GM23338 (cell line): ENCODE data around the gene NTNG2. TPM values are rescaled to one million over a fixed set of nuclear protein-coding genes. Genes with fewer than 3 reads are reported as not detected.

Source experiments
- ATAC-seq: fragments of 200-7000 bp; cut with Tn5 transposase; 3 replicates; pipeline ENCODE4 v1.9.1; 2020
- DNase-seq: peaks from one replicate; pipeline ENCODE4 v3.0.0-alpha.2; 2015; ENCODE audit warnings: low spot score
- H2AFZ ChIP-seq: fragments of 200-600 bp; sonication (generic); 2 replicates; pipeline ENCODE4 v1.8.0; 2016; ENCODE audit warnings: antibody characterized with exemption, mild to moderate bottlenecking, moderate library complexity
- H3F3A ChIP-seq: fragments of 200-600 bp; sonication (generic); replicated peaks from 2 replicates; pipeline ENCODE4 v1.8.0; 2017; ENCODE audit warnings: antibody characterized with exemption, mixed run types, low read depth
- H3K27ac ChIP-seq: fragments of 200-600 bp; sonication (generic); 2 replicates; pipeline ENCODE4 v1.6.1; 2016; ENCODE audit warnings: low read depth
- H3K27me3 ChIP-seq: fragments of 200-600 bp; sonication (generic); 2 replicates; pipeline ENCODE4 v1.8.0; 2016; ENCODE audit warnings: mild to moderate bottlenecking, mixed run types, moderate library complexity; ENCODE audit not compliant: insufficient read depth
- H3K36me3 ChIP-seq: fragments of 200-600 bp; sonication (generic); 2 replicates; pipeline ENCODE4 v1.8.0; 2016; ENCODE audit warnings: mild to moderate bottlenecking; ENCODE audit not compliant: insufficient read depth
- H3K4me1 ChIP-seq: fragments of 200-600 bp; sonication (generic); 2 replicates; pipeline ENCODE4 v1.8.0; 2016; ENCODE audit warnings: mild to moderate bottlenecking, moderate library complexity; ENCODE audit not compliant: insufficient read depth
- H3K4me2 ChIP-seq: fragments of 200-600 bp; sonication (generic); 2 replicates; pipeline ENCODE4 v1.7.1; 2017; ENCODE audit warnings: mixed run types
- H3K4me3 ChIP-seq: fragments of 200-600 bp; sonication (generic); 2 replicates; pipeline ENCODE4 v1.6.1; 2016; ENCODE audit warnings: mixed run types
- H3K79me2 ChIP-seq: fragments of 200-600 bp; sonication (generic); replicated peaks from 2 replicates; pipeline ENCODE4 v1.8.0; 2017; ENCODE audit warnings: mild to moderate bottlenecking; ENCODE audit not compliant: insufficient read depth
- H3K9me2 ChIP-seq: fragments of 200-600 bp; sonication (generic); 2 replicates; pipeline ENCODE4 v1.8.0; 2017; ENCODE audit not compliant: insufficient read depth
- H4K20me1 ChIP-seq: fragments of 200-600 bp; sonication (generic); replicated peaks from 2 replicates; pipeline ENCODE4 v1.8.0; 2017; ENCODE audit warnings: mild to moderate bottlenecking; ENCODE audit not compliant: insufficient read depth
- H3K27ac Mint-ChIP-seq: 2 replicates; pipeline ENCODE4 v1.8.0; 2020; ENCODE audit warnings: inconsistent platforms, mild to moderate bottlenecking, moderate library complexity, mixed read lengths
- H3K27me3 Mint-ChIP-seq: 3 replicates; pipeline ENCODE4 v1.8.0; 2022; ENCODE audit warnings: low read depth, mild to moderate bottlenecking, moderate library complexity, mixed read lengths, inconsistent platforms; ENCODE audit not compliant: insufficient read depth, poor library complexity
- H3K36me3 Mint-ChIP-seq: 3 replicates; pipeline ENCODE4 v1.8.0; 2021; ENCODE audit warnings: low read depth, mild to moderate bottlenecking, inconsistent platforms, moderate library complexity, mixed read lengths
- H3K4me1 Mint-ChIP-seq: 3 replicates; pipeline ENCODE4 v1.8.0; 2020; ENCODE audit warnings: mild to moderate bottlenecking, inconsistent platforms, mixed read lengths
- H3K4me3 Mint-ChIP-seq: 3 replicates; pipeline ENCODE4 v1.8.0; 2021; ENCODE audit warnings: moderate library complexity, mild to moderate bottlenecking, inconsistent platforms, mixed read lengths
- H3K9me3 Mint-ChIP-seq: 3 replicates; pipeline ENCODE4 v1.8.0; 2020; ENCODE audit warnings: moderate library complexity, mild to moderate bottlenecking, inconsistent platforms, mixed read lengths
- CREB1 ChIP-seq: fragments of 250-450 bp; sonication (Bioruptor Pico); IDR thresholded peaks from 2 replicates; pipeline ENCODE4 v1.5.0; 2020; ENCODE audit warnings: low read depth, mild to moderate bottlenecking, moderate library complexity
- CTCF ChIP-seq, 2 experiments: fragments of 200-600 bp in 1 of 2; sonication (generic) in 1 of 2; conservative IDR thresholded peaks; 2 replicates each; pipeline versions ENCODE4 v1.5.1 to v1.6.1; 2016 to 2017; ENCODE audit warnings: antibody characterized with exemption in 2 of 2, low read depth in 2 of 2, mild to moderate bottlenecking in 2 of 2, moderate library complexity in 1 of 2
- ETS1 ChIP-seq: IDR thresholded peaks from 2 replicates; pipeline ENCODE4 v1.6.1; 2016; ENCODE audit warnings: antibody characterized with exemption
- EZH2 ChIP-seq: fragments of 200-600 bp; sonication (generic); IDR thresholded peaks from one replicate; pipeline ENCODE4 v1.8.0; 2017; ENCODE audit warnings: antibody characterized with exemption, mild to moderate bottlenecking, low read depth; ENCODE audit not compliant: unreplicated experiment
- EZH2phosphoT487 ChIP-seq: fragments of 200-600 bp; sonication (generic); IDR thresholded peaks from one replicate; pipeline ENCODE4 v1.8.1; 2018; ENCODE audit warnings: antibody characterized with exemption; ENCODE audit not compliant: unreplicated experiment
- JUNB ChIP-seq: IDR thresholded peaks from one replicate; pipeline ENCODE4 v1.6.1; 2016; ENCODE audit warnings: antibody characterized with exemption; ENCODE audit not compliant: unreplicated experiment
- NANOG ChIP-seq: IDR thresholded peaks from 2 replicates; pipeline ENCODE4 v1.6.1; 2016; ENCODE audit warnings: antibody characterized with exemption, borderline replicate concordance
- POLR2AphosphoS5 ChIP-seq: IDR thresholded peaks from 2 replicates; pipeline ENCODE4 v1.6.1; 2016; ENCODE audit warnings: antibody characterized with exemption, low read depth
- REST ChIP-seq: IDR thresholded peaks from one replicate; pipeline ENCODE4 v1.6.1; 2018; ENCODE audit warnings: antibody characterized with exemption; ENCODE audit not compliant: unreplicated experiment
- STAT1 ChIP-seq: IDR thresholded peaks from one replicate; pipeline ENCODE4 v1.6.1; 2016; ENCODE audit warnings: antibody characterized with exemption; ENCODE audit not compliant: unreplicated experiment
- ZNF114 ChIP-seq: fragments of 250-450 bp; sonication (Bioruptor Pico); IDR thresholded peaks from 2 replicates; pipeline ENCODE4 v1.5.0; 2020; ENCODE audit warnings: mild to moderate bottlenecking, moderate library complexity
- ZNF331 ChIP-seq: fragments of 250-450 bp; sonication (Bioruptor Pico); IDR thresholded peaks from 2 replicates; pipeline ENCODE4 v1.5.0; 2020; ENCODE audit warnings: low read depth, mild to moderate bottlenecking, moderate library complexity
- polyA plus RNA-seq: library from polyadenylated mRNA; unstranded; fragments of >200 nt; fragmentation: Nextera tagmentation; extraction: Ambion mirVana; gene quantifications from 2 replicates; pipeline ENCODE4 v1.2.1, GENCODE V29; 2016
- total RNA-seq: library from RNA; depleted of rRNA; stranded (reverse); fragments of >200 nt; shearing (Covaris generic); gene quantifications from 2 replicates; pipeline ENCODE4 v1.2.3, GENCODE V29; 2014

Gene NTNG2
- total and polyA plus RNA-seq, 2 experiments from 2014 or later: 0.99 to 1.7 TPM

- no peaks in the 10 kb centered on the region for H3K79me2 ChIP-seq
- Mint-ChIP-seq H3K27me3 (peaks cover 24% of the 10 kb centered on the region), H3K36me3 (no peaks in the 10 kb centered on the region), H3K4me1 (peaks cover 6% of the 10 kb centered on the region; the same call in 2 of the 3 replicates), H3K4me3 (no peak overlapping the region), H3K9me3 (no peaks in the 10 kb centered on the region), H3K27ac (no peak overlapping the region)
- no peaks in the 10 kb centered on the region for H3K4me1 ChIP-seq
- no peak for DNase-seq
- no peaks in the 10 kb centered on the region for H3K9me2 ChIP-seq
- H4K20me1 ChIP-seq: no peaks in the 10 kb centered on the region
- 0 out of 2 replicates have a peak, but pooled peaks cover 4% of the 10 kb centered on the region for H3F3A ChIP-seq
- no peak overlapping the region for H2AFZ ChIP-seq
- no peak overlapping the region for H3K4me2 ChIP-seq
- no peak overlapping the region for H3K27ac ChIP-seq
- no peaks in the 10 kb centered on the region for H3K36me3 ChIP-seq
- H3K4me3 ChIP-seq: no peak overlapping the region
- ATAC-seq: no peak
- TF ChIP-seq CTCF (conservative IDR thresholded peaks at IDR 0.05; ENCODE audit: low read depth in 2 of 2) (no peak), REST (no peak)
- no peaks in the 10 kb centered on the region for H3K27me3 ChIP-seq
These were observed 72.7 kb downstream of the NTNG2 start for GRCh38 chr9:132234535-132234934.

GRCh38 chr9:132235125-132235524 is 73.3 kb downstream of the NTNG2 start:
- peaks cover 3% of the 10 kb centered on the region; the same call in 1 of the 2 replicates for H3K4me1 ChIP-seq
- ATAC-seq (no peak), DNase-seq (no peak)
- H3K36me3 Mint-ChIP-seq: no peaks in the 10 kb centered on the region
- no peak overlapping the region for H3K27ac Mint-ChIP-seq
- H3K4me2 ChIP-seq: no peak overlapping the region
- no peaks in the 10 kb centered on the region for H3K36me3 ChIP-seq
- no peaks in the 10 kb centered on the region for H3K27me3 ChIP-seq
- no peak overlapping the region for H3K27ac ChIP-seq
- peaks cover 8% of the 10 kb centered on the region; the same call in 2 of the 3 replicates for H3K4me1 Mint-ChIP-seq
- 0 out of 2 replicates have a peak, but pooled peaks cover 4% of the 10 kb centered on the region for H3F3A ChIP-seq
- no peaks in the 10 kb centered on the region for H3K9me3 Mint-ChIP-seq
- no peaks in the 10 kb centered on the region for H3K9me2 ChIP-seq
- no peak overlapping the region for H3K4me3 Mint-ChIP-seq
- H3K27me3 Mint-ChIP-seq: peaks cover 24% of the 10 kb centered on the region
- H4K20me1 ChIP-seq: no peaks in the 10 kb centered on the region
- no peaks in the 10 kb centered on the region for H3K79me2 ChIP-seq
- H2AFZ ChIP-seq: no peak overlapping the region
- no peak overlapping the region for H3K4me3 ChIP-seq
- TF ChIP-seq EZH2 (no peak), EZH2phosphoT487 (no peak), ZNF114 (CRISPR knock-in tag) (no peak), JUNB (no peak), ZNF331 (CRISPR knock-in tag) (no peak), ETS1 (no peak), STAT1 (no peak), NANOG (no peak), CREB1 (CRISPR knock-in tag) (no peak), POLR2AphosphoS5 (no peak), REST (no peak)
